Neural progenitor cell (in vitro differentiated cells): ENCODE results near the gene ELL. TPM values are rescaled to one million over a fixed set of nuclear protein-coding genes. Genes with fewer than 3 reads are reported as not detected.
A peak's percentile ranks its signal among the peaks of the same experiment; 100 is the strongest.

ENCODE experiments used
- DNase-seq: peaks from one replicate; pipeline ENCODE4 v3.0.0-alpha.2; 2016; ENCODE audit warnings: low spot score
- H2AFZ ChIP-seq: fragments of 200-600 bp; sonication (generic); replicated peaks from 2 replicates; pipeline ENCODE4 v1.6.1; 2016; ENCODE audit warnings: antibody characterized with exemption
- H3F3A ChIP-seq: fragments of 200-600 bp; sonication (generic); 2 replicates; pipeline ENCODE4 v1.6.1; 2016; ENCODE audit warnings: antibody characterized with exemption, low read depth
- H3K27ac ChIP-seq: fragments of 200-600 bp; sonication (generic); 2 replicates; pipeline ENCODE4 v1.5.1; 2016; ENCODE audit warnings: mild to moderate bottlenecking
- H3K27me3 ChIP-seq: fragments of 200-600 bp; sonication (generic); 2 replicates; pipeline ENCODE4 v1.6.1; 2016; ENCODE audit warnings: mild to moderate bottlenecking, moderate library complexity
- H3K36me3 ChIP-seq: fragments of 200-600 bp; sonication (generic); 2 replicates; pipeline ENCODE4 v1.5.1; 2016
- H3K4me1 ChIP-seq: fragments of 200-600 bp; sonication (generic); 2 replicates; pipeline ENCODE4 v1.6.1; 2016; ENCODE audit warnings: mixed run types
- H3K4me2 ChIP-seq: fragments of 200-600 bp; sonication (generic); 2 replicates; pipeline ENCODE4 v1.6.1; 2016
- H3K4me3 ChIP-seq: fragments of 200-600 bp; sonication (generic); 2 replicates; pipeline ENCODE4 v1.5.1; 2016
- H3K79me2 ChIP-seq: fragments of 200-600 bp; sonication (generic); 2 replicates; pipeline ENCODE4 v1.6.1; 2016; ENCODE audit warnings: low read depth
- H3K9ac ChIP-seq: fragments of 200-600 bp; sonication (generic); 2 replicates; pipeline ENCODE4 v1.6.1; 2016
- H3K9me3 ChIP-seq: fragments of 200-600 bp; sonication (generic); 2 replicates; pipeline ENCODE4 v1.5.1; 2016; ENCODE audit warnings: low read depth
- H4K20me1 ChIP-seq: fragments of 200-600 bp; sonication (generic); 2 replicates; pipeline ENCODE4 v1.6.1; 2016; ENCODE audit warnings: low read depth
- H3K27ac Mint-ChIP-seq: 3 replicates; pipeline ENCODE4 v1.8.0; 2021; ENCODE audit warnings: mixed read lengths
- H3K27me3 Mint-ChIP-seq: 2 replicates; pipeline ENCODE4 v1.8.0; 2022; ENCODE audit warnings: low read depth, mild to moderate bottlenecking, inconsistent platforms, moderate library complexity, mixed read lengths; ENCODE audit not compliant: insufficient read depth
- H3K36me3 Mint-ChIP-seq: 3 replicates; pipeline ENCODE4 v1.8.0; 2021; ENCODE audit warnings: mixed read lengths
- H3K4me1 Mint-ChIP-seq: 3 replicates; pipeline ENCODE4 v1.8.0; 2021; ENCODE audit warnings: mixed read lengths
- H3K4me3 Mint-ChIP-seq: 3 replicates; pipeline ENCODE4 v1.8.0; 2021; ENCODE audit warnings: mild to moderate bottlenecking, moderate library complexity, mixed read lengths
- H3K9me3 Mint-ChIP-seq: 3 replicates; pipeline ENCODE4 v1.8.0; 2020; ENCODE audit warnings: mixed read lengths
- EZH2 ChIP-seq: fragments of 200-600 bp; sonication (generic); IDR thresholded peaks from 2 replicates; pipeline ENCODE4 v1.6.1; 2017; ENCODE audit warnings: antibody characterized with exemption, mild to moderate bottlenecking, moderate library complexity
- EZH2phosphoT487 ChIP-seq: fragments of 200-600 bp; sonication (generic); IDR thresholded peaks from 2 replicates; pipeline ENCODE4 v1.6.1; 2017; ENCODE audit warnings: antibody characterized with exemption
- total RNA-seq: library from RNA; depleted of rRNA; stranded (reverse); fragments of >200 nt; gene quantifications from 2 replicates; pipeline ENCODE4 v1.2.3, GENCODE V29; 2015; ENCODE audit warnings: low replicate concordance
- TF ChIP-seq, protein P1 (sequence below): fragments of 200-600 bp; sonication (generic); IDR thresholded peaks from 2 replicates; pipeline ENCODE4 v1.5.1; 2017; ENCODE audit warnings: antibody characterized with exemption, mild to moderate bottlenecking

ELL gene
- total RNA-seq, 1 donor from 2014 or later = 2.9 TPM

GRCh38 chr19:18473003-18473705 is 48.7 kb downstream of the ELL start:
- H3K9me3 Mint-ChIP-seq = peaks cover 2% of the 10 kb centered on the region
- no peak overlapping the region for H3K4me2 ChIP-seq
- no peaks in the 10 kb centered on the region for H3K9me3 ChIP-seq
- H4K20me1 ChIP-seq = peaks cover 57% of the 10 kb centered on the region
- H3K79me2 ChIP-seq = peaks cover 9% of the 10 kb centered on the region
- peaks cover 7% of the 10 kb centered on the region for H3K36me3 Mint-ChIP-seq
- H3K27ac ChIP-seq = no peak overlapping the region
- H2AFZ ChIP-seq = no peak overlapping the region
- no peak overlapping the region for H3K4me3 ChIP-seq
- H3K27me3 Mint-ChIP-seq = no peaks in the 10 kb centered on the region
- peak overlapping the region; percentile 27 for H3K27ac Mint-ChIP-seq
- no peaks in the 10 kb centered on the region for H3K4me1 ChIP-seq
- H3K36me3 ChIP-seq = no peaks in the 10 kb centered on the region
- DNase-seq = no peak
- no peaks in the 10 kb centered on the region for H3F3A ChIP-seq
- TF ChIP-seq, protein P1, sequence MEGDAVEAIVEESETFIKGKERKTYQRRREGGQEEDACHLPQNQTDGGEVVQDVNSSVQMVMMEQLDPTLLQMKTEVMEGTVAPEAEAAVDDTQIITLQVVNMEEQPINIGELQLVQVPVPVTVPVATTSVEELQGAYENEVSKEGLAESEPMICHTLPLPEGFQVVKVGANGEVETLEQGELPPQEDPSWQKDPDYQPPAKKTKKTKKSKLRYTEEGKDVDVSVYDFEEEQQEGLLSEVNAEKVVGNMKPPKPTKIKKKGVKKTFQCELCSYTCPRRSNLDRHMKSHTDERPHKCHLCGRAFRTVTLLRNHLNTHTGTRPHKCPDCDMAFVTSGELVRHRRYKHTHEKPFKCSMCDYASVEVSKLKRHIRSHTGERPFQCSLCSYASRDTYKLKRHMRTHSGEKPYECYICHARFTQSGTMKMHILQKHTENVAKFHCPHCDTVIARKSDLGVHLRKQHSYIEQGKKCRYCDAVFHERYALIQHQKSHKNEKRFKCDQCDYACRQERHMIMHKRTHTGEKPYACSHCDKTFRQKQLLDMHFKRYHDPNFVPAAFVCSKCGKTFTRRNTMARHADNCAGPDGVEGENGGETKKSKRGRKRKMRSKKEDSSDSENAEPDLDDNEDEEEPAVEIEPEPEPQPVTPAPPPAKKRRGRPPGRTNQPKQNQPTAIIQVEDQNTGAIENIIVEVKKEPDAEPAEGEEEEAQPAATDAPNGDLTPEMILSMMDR = no peak
- no peak for TF ChIP-seq EZH2phosphoT487
- TF ChIP-seq EZH2 = no peak
- H3K9ac ChIP-seq = no peak overlapping the region
- no peaks in the 10 kb centered on the region for H3K27me3 ChIP-seq
- peaks cover 22% of the 10 kb centered on the region for H3K4me1 Mint-ChIP-seq
- peak overlapping the region; percentile 62 for H3K4me3 Mint-ChIP-seq

- peaks cover 12% of the 10 kb centered on the region for H3K79me2 ChIP-seq
These were observed 51.1 kb downstream of the ELL start for GRCh38 chr19:18470787-18471186.

DNA sequence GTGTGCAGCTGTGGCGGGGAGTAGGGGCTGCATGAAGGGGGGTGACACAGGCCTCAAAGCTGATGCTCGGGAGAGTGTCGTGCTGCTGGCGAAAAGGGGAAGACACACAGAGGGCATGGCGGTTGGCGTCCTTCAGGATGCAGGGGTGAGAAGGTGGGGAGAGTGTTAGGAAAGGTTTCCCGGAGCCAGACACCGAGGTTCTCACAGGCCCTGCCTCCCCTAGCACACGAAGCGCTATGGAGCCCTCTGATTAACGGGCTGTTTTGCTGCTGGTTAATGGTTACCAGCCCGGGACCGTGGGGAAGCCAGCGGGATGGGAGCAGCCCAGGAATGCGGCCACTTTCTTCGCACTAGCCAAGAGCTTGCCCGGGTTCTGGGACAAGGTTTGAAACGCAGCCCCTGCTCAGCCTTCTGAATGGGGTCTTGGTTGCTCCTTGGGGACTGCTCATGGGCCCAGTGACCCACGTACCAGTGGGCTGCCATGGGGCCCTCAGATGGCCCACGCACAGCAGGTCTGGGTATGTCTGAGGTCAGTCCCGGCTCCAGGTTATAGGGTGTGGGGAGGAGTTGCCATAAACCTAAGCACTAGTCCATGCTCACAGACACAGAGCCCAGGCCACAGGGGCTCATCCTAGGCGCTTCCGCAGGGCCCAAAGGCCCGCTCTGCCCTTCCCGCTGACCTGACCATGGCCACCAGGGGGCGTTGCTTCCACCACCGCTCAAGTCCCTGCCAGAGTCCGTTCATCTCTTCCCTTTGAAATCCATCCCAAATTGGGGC is 52.6 kb downstream of the ELL start:
- TF ChIP-seq EZH2phosphoT487 = no peak
- TF ChIP-seq, protein P1 = peak; percentile 80
- TF ChIP-seq EZH2 = no peak
- Histone ChIP-seq H3K27ac (no peak overlapping the region), H3K79me2 (peaks cover 3% of the 10 kb centered on the region)

More at GRCh38 chr19:18470787-18471186, 51.1 kb downstream of the ELL start:
- no peak overlapping the region for H3K27ac Mint-ChIP-seq
- no peaks in the 10 kb centered on the region for H3K9me3 Mint-ChIP-seq
- no peak overlapping the region for H3K4me3 Mint-ChIP-seq
- Histone ChIP-seq H3K9ac (no peak overlapping the region), H4K20me1 (peaks cover 62% of the 10 kb centered on the region), H3F3A (no peaks in the 10 kb centered on the region), H3K9me3 (no peaks in the 10 kb centered on the region), H3K4me1 (no peaks in the 10 kb centered on the region), H2AFZ (no peak overlapping the region), H3K36me3 (no peaks in the 10 kb centered on the region), H3K4me2 (no peak overlapping the region), H3K4me3 (no peak overlapping the region), H3K27me3 (no peaks in the 10 kb centered on the region), H3K27ac (no peak overlapping the region)
- H3K4me1 Mint-ChIP-seq = peaks cover 9% of the 10 kb centered on the region
- TF ChIP-seq, protein P1 = no peak
- TF ChIP-seq EZH2 (no peak), EZH2phosphoT487 (no peak)
- no peak for DNase-seq
- no peaks in the 10 kb centered on the region for H3K27me3 Mint-ChIP-seq
- no peaks in the 10 kb centered on the region for H3K36me3 Mint-ChIP-seq

More for the DNA sequence above, 52.6 kb downstream of the ELL start:
- H3F3A ChIP-seq = no peaks in the 10 kb centered on the region
- peak; percentile 82 for DNase-seq
- no peak overlapping the region for H3K4me3 ChIP-seq
- no peaks in the 10 kb centered on the region for H3K4me1 ChIP-seq
- no peaks in the 10 kb centered on the region for H3K9me3 Mint-ChIP-seq
- H3K9me3 ChIP-seq = no peaks in the 10 kb centered on the region
- H3K27me3 Mint-ChIP-seq = no peaks in the 10 kb centered on the region
- peaks cover 1% of the 10 kb centered on the region for H3K36me3 Mint-ChIP-seq
- H3K4me1 Mint-ChIP-seq = peaks cover 6% of the 10 kb centered on the region
- no peak overlapping the region for H3K27ac Mint-ChIP-seq
- no peak overlapping the region for H2AFZ ChIP-seq
- peaks cover 49% of the 10 kb centered on the region for H4K20me1 ChIP-seq
- H3K36me3 ChIP-seq = no peaks in the 10 kb centered on the region
- H3K4me2 ChIP-seq = no peak overlapping the region
- no peak overlapping the region for H3K9ac ChIP-seq
- no peak overlapping the region for H3K4me3 Mint-ChIP-seq
- H3K27me3 ChIP-seq = no peaks in the 10 kb centered on the region
